ENCODE data around the gene HPCAL1.

- no peak for TF ChIP-seq POLR2A (IDR thresholded peaks at IDR 0.05; ENCODE audit: low read depth, low read length)
- no peak for TF ChIP-seq SPI1 (IDR thresholded peaks at IDR 0.05; ENCODE audit: low read depth, low read length)
- no peak for TF ChIP-seq POLR2AphosphoS5 (IDR thresholded peaks at IDR 0.05; ENCODE audit: low read depth, low read length)
- TF ChIP-seq TAF1 (IDR thresholded peaks at IDR 0.05; ENCODE audit: low read depth, low read length): no peak
Observed at GRCh38 chr2:10411557-10411956, 108.9 kb downstream of the HPCAL1 start.

Data from GM12891 (cell line).